Amygdala (tissue), 56 donors: ENCODE data around the gene TLR7.

Experiments
- DNase-seq, 56 donors: peaks; one replicate each; lab custom pipeline; 2025; lab: John Stamatoyannopoulos, UW

The TLR7 gene

GRCh38 chrX:12866451-12867377 lies at the start of gene TLR7:
Gene TLR7 (plus strand): TSS chrX:12867072. CDS start chrX:12867579, 507 bp downstream.
- peak in 1 of 56 donors; percentile 12 for DNase-seq

- no peak for DNase-seq
Observed at GRCh38 chrX:12817528-12817927, 49.3 kb upstream of the TLR7 start.

- DNase-seq, result no peak
Observed at GRCh38 chrX:12819222-12819621, 47.6 kb upstream of the TLR7 start.

- no peak for DNase-seq
Observed at GRCh38 chrX:12820737-12821136, 46.1 kb upstream of the TLR7 start.

- DNase-seq, result peak in 2 of 56 donors; percentile 1 to 5
Observed at GRCh38 chrX:12824944-12825343, 41.9 kb upstream of the TLR7 start.

- DNase-seq, result no peak
Observed at GRCh38 chrX:12825801-12826200, 41.1 kb upstream of the TLR7 start.

GRCh38 chrX:12843061-12843667 lies 23.7 kb upstream of the TLR7 start:
- DNase-seq, result no peak

- no peak for DNase-seq
Observed at GRCh38 chrX:12843668-12844279, 23.1 kb upstream of the TLR7 start.

- DNase-seq, result no peak
Observed at GRCh38 chrX:12844319-12844718, 22.6 kb upstream of the TLR7 start.

GRCh38 chrX:12865359-12865758 lies 1.5 kb upstream of the TLR7 start:
- DNase-seq, result peak in 3 of 56 donors; percentile 0 to 3 (median 2)

- peak in 2 of 56 donors; percentile 0 to 5 for DNase-seq
Observed at GRCh38 chrX:12867685-12868084, 813 bp downstream of the TLR7 start.

- DNase-seq, result no peak
Observed at GRCh38 chrX:12868747-12869146, 1.9 kb downstream of the TLR7 start.

GRCh38 chrX:12871257-12871656 lies 4.4 kb downstream of the TLR7 start:
- DNase-seq, result no peak

GRCh38 chrX:12872741-12873140 lies 5.9 kb downstream of the TLR7 start:
- no peak for DNase-seq

- DNase-seq, result no peak
Observed at GRCh38 chrX:12874581-12874980, 7.7 kb downstream of the TLR7 start.

- DNase-seq, result no peak
Observed at GRCh38 chrX:12877386-12877785, 10.5 kb downstream of the TLR7 start.

- no peak for DNase-seq
Observed at GRCh38 chrX:12878536-12878935, 11.7 kb downstream of the TLR7 start.

- DNase-seq, result no peak
Observed at GRCh38 chrX:12881914-12882313, 15.0 kb downstream of the TLR7 start.

- no peak for DNase-seq
Observed at GRCh38 chrX:12885508-12885907, 18.6 kb downstream of the TLR7 start.

GRCh38 chrX:12886545-12886944 lies 19.7 kb downstream of the TLR7 start:
- no peak for DNase-seq

GRCh38 chrX:12887141-12887540 lies 20.3 kb downstream of the TLR7 start:
- DNase-seq, result no peak
